Measurements from ENCODE around the gene OR1D5.

OR1D5 gene

GRCh38 chr17:3035968-3036280, 27.5 kb downstream of the OR1D5 start:
- H3F3A ChIP-seq (ENCODE audit: insufficient read depth) = no peaks in the 10 kb centered on the region
- H3K27ac ChIP-seq (ENCODE audit: low read depth, low read length) = no peak overlapping the region
- no peaks in the 10 kb centered on the region for H4K20me1 ChIP-seq (ENCODE audit: low read depth, low read length)
- H3K4me3 ChIP-seq (ENCODE audit: insufficient read depth, low read length, poor library complexity, severe bottlenecking) = no peak overlapping the region
- H3K4me2 ChIP-seq (ENCODE audit: low read depth, low read length, poor library complexity, severe bottlenecking) = no peak overlapping the region
- no peaks in the 10 kb centered on the region for H3K9me3 ChIP-seq (ENCODE audit: insufficient read depth, low read length)
- H3K9me2 ChIP-seq (replicated peaks; ENCODE audit: insufficient read depth, low read length) = no peaks in the 10 kb centered on the region
- no peaks in the 10 kb centered on the region for H3K27me3 ChIP-seq (ENCODE audit: low read length)
- H3K36me3 ChIP-seq (ENCODE audit: low read length) = no peaks in the 10 kb centered on the region
- H2AFZ ChIP-seq (ENCODE audit: low read depth, low read length, severe bottlenecking) = no peak overlapping the region
- no peak overlapping the region for H3K9ac ChIP-seq (ENCODE audit: low read length)
- no peak for TF ChIP-seq EZH2phosphoT487 (conservative IDR thresholded peaks at IDR 0.05; ENCODE audit: low read length)
- TF ChIP-seq CTCF (IDR thresholded peaks at IDR 0.05; ENCODE audit: insufficient read depth, low read length, poor library complexity, severe bottlenecking) = no peak
- H3K79me2 ChIP-seq (ENCODE audit: insufficient read depth, low read length) = no peaks in the 10 kb centered on the region

- no peak overlapping the region for H3K9ac ChIP-seq (ENCODE audit: low read length)
- H3K79me2 ChIP-seq (ENCODE audit: insufficient read depth, low read length) = no peaks in the 10 kb centered on the region
- H3K9me2 ChIP-seq (replicated peaks; ENCODE audit: insufficient read depth, low read length) = no peaks in the 10 kb centered on the region
- H3K36me3 ChIP-seq (ENCODE audit: low read length) = no peaks in the 10 kb centered on the region
- H4K20me1 ChIP-seq (ENCODE audit: low read depth, low read length) = no peaks in the 10 kb centered on the region
- H3K27me3 ChIP-seq (ENCODE audit: low read length) = no peaks in the 10 kb centered on the region
- no peak overlapping the region for H3K27ac ChIP-seq (ENCODE audit: low read depth, low read length)
- no peaks in the 10 kb centered on the region for H3F3A ChIP-seq (ENCODE audit: insufficient read depth)
- TF ChIP-seq EZH2phosphoT487 (conservative IDR thresholded peaks at IDR 0.05; ENCODE audit: low read length) (no peak), CTCF (IDR thresholded peaks at IDR 0.05; ENCODE audit: insufficient read depth, low read length, poor library complexity, severe bottlenecking) (no peak)
- H3K4me3 ChIP-seq (ENCODE audit: insufficient read depth, low read length, poor library complexity, severe bottlenecking) = no peak overlapping the region
- H3K9me3 ChIP-seq (ENCODE audit: insufficient read depth, low read length) = no peaks in the 10 kb centered on the region
- no peak overlapping the region for H3K4me2 ChIP-seq (ENCODE audit: low read depth, low read length, poor library complexity, severe bottlenecking)
- no peak overlapping the region for H2AFZ ChIP-seq (ENCODE audit: low read depth, low read length, severe bottlenecking)
Measured at GRCh38 chr17:3035256-3035967, 28.0 kb downstream of the OR1D5 start.

GRCh38 chr17:3034578-3034920, 28.9 kb downstream of the OR1D5 start:
- Histone ChIP-seq H4K20me1 (ENCODE audit: low read depth, low read length) (no peaks in the 10 kb centered on the region), H3K79me2 (ENCODE audit: insufficient read depth, low read length) (no peaks in the 10 kb centered on the region), H3K27me3 (ENCODE audit: low read length) (no peaks in the 10 kb centered on the region), H3K9me2 (replicated peaks; ENCODE audit: insufficient read depth, low read length) (no peaks in the 10 kb centered on the region), H3K27ac (ENCODE audit: low read depth, low read length) (no peak overlapping the region), H3K4me2 (ENCODE audit: low read depth, low read length, poor library complexity, severe bottlenecking) (no peak overlapping the region), H3K9me3 (ENCODE audit: insufficient read depth, low read length) (no peaks in the 10 kb centered on the region), H3K4me3 (ENCODE audit: insufficient read depth, low read length, poor library complexity, severe bottlenecking) (no peak overlapping the region), H3F3A (ENCODE audit: insufficient read depth) (no peaks in the 10 kb centered on the region), H3K9ac (ENCODE audit: low read length) (no peak overlapping the region), H2AFZ (ENCODE audit: low read depth, low read length, severe bottlenecking) (no peak overlapping the region), H3K36me3 (ENCODE audit: low read length) (no peaks in the 10 kb centered on the region)
- TF ChIP-seq CTCF (IDR thresholded peaks at IDR 0.05; ENCODE audit: insufficient read depth, low read length, poor library complexity, severe bottlenecking) = no peak
- TF ChIP-seq EZH2phosphoT487 (conservative IDR thresholded peaks at IDR 0.05; ENCODE audit: low read length) = no peak

All from SU-DHL-6 (cell line).